GM23248 (cell line): ENCODE measurements around the gene KRTAP3-3. TPM values are rescaled to one million over a fixed set of nuclear protein-coding genes. Genes with fewer than 3 reads are reported as not detected.

Experiments
- DNase-seq: peaks from one replicate; pipeline ENCODE4 v3.0.0-alpha.2; 2015
- H2AFZ ChIP-seq: fragments of 200-600 bp; sonication (generic); 2 replicates; pipeline ENCODE4 v1.6.1; 2016; ENCODE audit warnings: antibody characterized with exemption
- H3F3A ChIP-seq: fragments of 200-600 bp; sonication (generic); 2 replicates; pipeline ENCODE4 v1.6.1; 2016; ENCODE audit warnings: mild to moderate bottlenecking, antibody characterized with exemption, mixed run types; ENCODE audit not compliant: insufficient read depth
- H3K27ac ChIP-seq: fragments of 200-600 bp; sonication (generic); 2 replicates; pipeline ENCODE4 v1.5.1; 2016; ENCODE audit warnings: mild to moderate bottlenecking
- H3K27me3 ChIP-seq: fragments of 200-600 bp; sonication (generic); replicated peaks from 2 replicates; pipeline ENCODE4 v1.6.1; 2016; ENCODE audit warnings: mild to moderate bottlenecking; ENCODE audit not compliant: insufficient read depth
- H3K36me3 ChIP-seq: fragments of 200-600 bp; sonication (generic); 2 replicates; pipeline ENCODE4 v1.6.1; 2016; ENCODE audit warnings: low read depth, mild to moderate bottlenecking
- H3K4me1 ChIP-seq: fragments of 200-600 bp; sonication (generic); 2 replicates; pipeline ENCODE4 v1.6.1; 2016; ENCODE audit warnings: mild to moderate bottlenecking; ENCODE audit not compliant: insufficient read depth
- H3K4me2 ChIP-seq: fragments of 200-600 bp; sonication (generic); one replicate; pipeline ENCODE4 v1.6.1; 2016; ENCODE audit warnings: mild to moderate bottlenecking; ENCODE audit not compliant: unreplicated experiment
- H3K4me3 ChIP-seq: fragments of 200-600 bp; sonication (generic); 2 replicates; pipeline ENCODE4 v1.5.1; 2016; ENCODE audit warnings: mild to moderate bottlenecking
- H3K79me2 ChIP-seq: fragments of 200-600 bp; sonication (generic); 2 replicates; pipeline ENCODE4 v1.6.1; 2016; ENCODE audit warnings: mild to moderate bottlenecking; ENCODE audit not compliant: insufficient read depth
- H3K9ac ChIP-seq: fragments of 200-600 bp; sonication (generic); 2 replicates; pipeline ENCODE4 v1.6.1; 2016; ENCODE audit warnings: mild to moderate bottlenecking
- H3K9me2 ChIP-seq: fragments of 200-600 bp; sonication (generic); 2 replicates; pipeline ENCODE4 v1.6.1; 2016; ENCODE audit warnings: mixed run types, mild to moderate bottlenecking, moderate library complexity; ENCODE audit not compliant: insufficient read depth
- H3K9me3 ChIP-seq: fragments of 200-600 bp; sonication (generic); one replicate; pipeline ENCODE4 v1.6.1; 2017; ENCODE audit warnings: low read depth
- H4K20me1 ChIP-seq: fragments of 200-600 bp; sonication (generic); 2 replicates; pipeline ENCODE4 v1.6.0; 2016; ENCODE audit not compliant: insufficient read depth
- EZH2 ChIP-seq: fragments of 200-600 bp; sonication (generic); IDR thresholded peaks from 2 replicates; pipeline ENCODE4 v1.6.1; 2018; ENCODE audit warnings: antibody characterized with exemption, mild to moderate bottlenecking; ENCODE audit not compliant: insufficient read depth, poor library complexity, severe bottlenecking
- EZH2phosphoT487 ChIP-seq: fragments of 200-600 bp; sonication (generic); IDR thresholded peaks from 2 replicates; pipeline ENCODE4 v1.6.1; 2018; ENCODE audit warnings: antibody characterized with exemption, moderate library complexity, mild to moderate bottlenecking, low read depth; ENCODE audit not compliant: insufficient read depth
- WGBS, 2 experiments: methylation state at CpG; one replicate each; pipeline ENCODE4 v1.1.6; 2015 to 2017; ENCODE audit warnings: low lambda C conversion rate in 2 of 2, low coverage in 1 of 2; ENCODE audit errors: missing lambda C conversion rate in 2 of 2; 5-methylcytosine and 5-hydroxymethylcytosine counted together
- in situ Hi-C: fragments of 300-500 bp; cut with MboI; formaldehyde crosslinking; loops from 2 replicates; pipeline ENCODE4 v1.15.0; 2020
- polyA plus RNA-seq: library from polyadenylated mRNA; unstranded; fragments of >200 nt; fragmentation: Nextera tagmentation; extraction: Ambion mirVana; gene quantifications from 2 replicates; pipeline ENCODE4 v1.2.1, GENCODE V29; 2016
- total RNA-seq: library from RNA; depleted of rRNA; stranded (reverse); fragments of >200 nt; shearing (Covaris generic); gene quantifications from 2 replicates; pipeline ENCODE4 v1.2.3, GENCODE V29; 2014

KRTAP3-3 gene
- total and polyA plus RNA-seq, 2 experiments from 2014 or later = not detected

DNA sequence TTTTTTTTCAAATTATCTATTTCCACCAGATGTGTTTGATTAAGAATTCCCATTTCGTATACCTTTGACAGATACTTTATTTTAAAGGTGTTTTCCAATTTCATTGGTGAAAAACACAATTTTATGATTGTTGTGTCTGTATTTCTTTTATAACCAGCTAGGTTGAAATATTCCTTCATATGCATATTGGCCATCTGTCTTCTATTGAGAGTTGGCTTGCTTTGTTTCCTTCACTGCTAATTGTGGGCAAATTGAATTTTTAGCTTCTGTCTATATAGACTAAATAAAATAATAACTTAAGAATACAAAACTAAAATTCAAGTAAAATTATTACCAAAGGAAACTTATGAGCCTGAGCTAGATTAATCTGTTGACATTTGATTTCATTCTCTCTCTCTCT is 1.2 kb upstream of the KRTAP3-3 start:
- DNase-seq = no peak
- Histone ChIP-seq H2AFZ (no peak overlapping the region), H4K20me1 (no peaks in the 10 kb centered on the region), H3K4me3 (no peak overlapping the region), H3K27ac (no peak overlapping the region), H3K4me1 (no peaks in the 10 kb centered on the region), H3K9me3 (no peaks in the 10 kb centered on the region), H3K36me3 (no peaks in the 10 kb centered on the region), H3K4me2 (no peak overlapping the region), H3K79me2 (no peaks in the 10 kb centered on the region), H3K27me3 (no peaks in the 10 kb centered on the region), H3F3A (no peaks in the 10 kb centered on the region), H3K9me2 (no peaks in the 10 kb centered on the region), H3K9ac (no peak overlapping the region)
- TF ChIP-seq EZH2phosphoT487 (no peak), EZH2 (no peak)
- in situ Hi-C loops = no loop called here
- WGBS, 2 experiments = 25 to 28% methylated on average over 1 of the region's 1 CpG

DNA sequence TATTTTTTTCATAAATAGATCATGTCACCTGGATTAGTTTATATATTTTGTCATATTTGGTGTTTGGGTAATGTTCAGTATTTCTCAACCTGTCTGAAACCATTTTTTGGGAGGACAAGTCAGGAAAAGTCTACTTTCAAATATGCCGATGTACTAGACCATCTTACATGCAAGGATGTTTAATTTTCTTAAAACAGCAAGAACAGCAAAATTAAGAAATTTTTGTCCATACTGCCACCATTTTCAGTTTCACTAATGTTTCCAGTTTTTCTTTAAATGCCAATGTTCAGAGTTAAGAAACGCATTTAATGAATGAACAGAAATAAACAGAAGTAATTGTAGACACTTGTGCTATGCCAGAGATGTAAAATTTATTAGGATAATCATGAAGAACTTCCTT is 880 bp downstream of the KRTAP3-3 start:
- Histone ChIP-seq H3K9ac (no peak overlapping the region), H3K27ac (no peak overlapping the region), H3K79me2 (no peaks in the 10 kb centered on the region), H2AFZ (no peak overlapping the region), H3K27me3 (no peaks in the 10 kb centered on the region), H3K36me3 (no peaks in the 10 kb centered on the region), H3F3A (no peaks in the 10 kb centered on the region), H4K20me1 (no peaks in the 10 kb centered on the region), H3K4me1 (no peaks in the 10 kb centered on the region), H3K9me3 (no peaks in the 10 kb centered on the region), H3K4me3 (no peak overlapping the region), H3K9me2 (no peaks in the 10 kb centered on the region), H3K4me2 (no peak overlapping the region)
- in situ Hi-C loops = no loop called here
- DNase-seq = no peak
- whole genome bisulfite sequencing, 2 experiments = 94 to 98% methylated on average over 2 of the region's 2 CpGs
- TF ChIP-seq EZH2phosphoT487 (no peak), EZH2 (no peak)

DNA sequence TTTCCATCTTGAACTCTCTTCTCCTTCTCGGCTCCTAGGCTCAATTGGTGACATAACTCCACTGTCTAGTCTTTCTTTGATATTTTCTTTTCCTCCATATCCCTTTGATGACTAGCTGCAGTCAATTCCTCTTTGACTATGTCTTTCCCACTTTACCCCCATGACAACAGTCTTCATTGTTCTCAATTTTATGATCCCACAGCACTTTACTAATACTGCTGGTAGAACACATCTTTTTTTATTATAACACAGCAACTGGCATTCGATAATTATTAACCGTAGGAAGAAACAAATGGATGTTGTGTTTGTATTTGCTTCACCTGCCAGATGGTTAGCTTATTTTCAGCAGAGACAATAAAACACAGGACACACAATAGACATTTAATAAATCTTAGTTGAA is 1.3 kb downstream of the KRTAP3-3 start:
- H3K4me1 ChIP-seq = no peaks in the 10 kb centered on the region
- no peaks in the 10 kb centered on the region for H3K27me3 ChIP-seq
- no peak overlapping the region for H3K27ac ChIP-seq
- H4K20me1 ChIP-seq = no peaks in the 10 kb centered on the region
- WGBS, 2 experiments = 78 to 88% methylated on average over 3 of the region's 3 CpGs
- H3F3A ChIP-seq = no peaks in the 10 kb centered on the region
- no peaks in the 10 kb centered on the region for H3K9me3 ChIP-seq
- no peak overlapping the region for H3K4me3 ChIP-seq
- H2AFZ ChIP-seq = no peak overlapping the region
- DNase-seq = no peak
- no peaks in the 10 kb centered on the region for H3K36me3 ChIP-seq
- no peak for TF ChIP-seq EZH2
- TF ChIP-seq EZH2phosphoT487 = no peak
- H3K9ac ChIP-seq = no peak overlapping the region
- H3K4me2 ChIP-seq = no peak overlapping the region
- in situ Hi-C loops = no loop called here
- no peaks in the 10 kb centered on the region for H3K79me2 ChIP-seq
- no peaks in the 10 kb centered on the region for H3K9me2 ChIP-seq

DNA sequence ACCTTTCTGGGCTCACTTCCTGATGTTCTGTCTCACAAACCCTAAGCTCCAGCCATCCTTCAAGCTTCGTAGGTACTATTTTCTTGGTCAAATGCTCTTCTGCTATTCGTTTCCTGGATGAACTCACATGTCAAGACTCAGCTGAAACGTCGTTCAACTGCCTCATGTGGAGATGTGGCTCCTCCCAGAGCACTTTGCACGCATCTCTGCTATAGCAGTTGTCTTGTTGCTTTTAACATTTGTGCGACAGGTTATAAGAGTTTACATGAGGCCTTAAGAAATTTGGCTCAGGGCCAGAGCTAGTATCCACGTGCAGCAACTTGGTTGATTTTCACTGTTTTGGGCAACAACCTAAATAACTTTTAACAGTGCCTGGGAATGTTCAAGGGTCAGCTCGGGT is 7.0 kb downstream of the KRTAP3-3 start:
- H2AFZ ChIP-seq = no peak overlapping the region
- in situ Hi-C loops = no loop called here

DNA sequence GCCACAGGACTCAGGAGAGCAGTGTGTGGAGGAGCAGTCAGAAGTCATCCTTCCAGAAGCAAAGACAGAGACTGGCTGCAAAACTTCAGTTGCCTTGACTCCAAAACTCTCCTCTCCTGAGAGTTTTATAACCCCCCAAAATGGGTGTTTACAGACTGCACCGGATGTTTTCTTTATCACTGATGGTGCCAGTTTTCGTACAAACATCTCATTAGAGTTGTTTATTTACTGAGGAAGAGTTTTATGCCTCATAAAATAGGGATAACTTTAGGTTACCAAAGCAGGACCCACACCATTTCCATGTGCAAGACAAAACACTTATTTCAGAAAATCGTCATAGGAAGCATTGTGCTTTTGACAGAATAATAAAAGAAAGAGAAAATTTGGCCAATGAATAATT is 9.7 kb downstream of the KRTAP3-3 start, which contains the start of gene KRT40:
Gene KRT40, minus strand, starts transcription at position 101 of the 400 bp plus-strand sequence. Its CDS starts 53 bp downstream, at position 48.
- DNase-seq = no peak
- H3K27me3 ChIP-seq = no peaks in the 10 kb centered on the region
- no peak within 1 kb of the TSS for H3K27ac ChIP-seq
- TF ChIP-seq EZH2phosphoT487 (no peak), EZH2 (no peak)
- H3K79me2 ChIP-seq = no peaks in the 10 kb centered on the region
- peak within 1 kb of the TSS; percentile 57; the same call in 1 of the 2 replicates for H2AFZ ChIP-seq
- no peak within 1 kb of the TSS for H3K4me3 ChIP-seq
- no peaks in the 10 kb centered on the region for H3K4me1 ChIP-seq
- H3K9me3 ChIP-seq = no peaks in the 10 kb centered on the region
- H3K4me2 ChIP-seq = no peak within 1 kb of the TSS
- H3K9ac ChIP-seq = no peak within 1 kb of the TSS
- H4K20me1 ChIP-seq = no peaks in the 10 kb centered on the region
- no peaks in the 10 kb centered on the region for H3F3A ChIP-seq
- 17 to 27% methylated on average over 3 of the region's 3 CpGs for WGBS, 2 experiments
- no peaks in the 10 kb centered on the region for H3K9me2 ChIP-seq
- H3K36me3 ChIP-seq = no peaks in the 10 kb centered on the region
- in situ Hi-C loops = no loop called here

More for the DNA sequence above, 7.0 kb downstream of the KRTAP3-3 start:
- Histone ChIP-seq H3K4me2 (no peak overlapping the region), H3K36me3 (no peaks in the 10 kb centered on the region), H3K4me1 (no peaks in the 10 kb centered on the region), H3K4me3 (no peak overlapping the region), H3K79me2 (no peaks in the 10 kb centered on the region), H3K27me3 (no peaks in the 10 kb centered on the region), H3K9me2 (no peaks in the 10 kb centered on the region), H3K9ac (no peak overlapping the region), H3K9me3 (no peaks in the 10 kb centered on the region), H3F3A (no peaks in the 10 kb centered on the region), H4K20me1 (no peaks in the 10 kb centered on the region), H3K27ac (no peak overlapping the region)
- DNase-seq = no peak
- WGBS, 2 experiments = 55 to 57% methylated on average over 8 of the region's 8 CpGs
- TF ChIP-seq EZH2phosphoT487 (no peak), EZH2 (no peak)
